ENCODE results near the gene OGDH. TPM values are rescaled to one million over a fixed set of nuclear protein-coding genes. Genes with fewer than 3 reads are reported as not detected.

OGDH gene
- total RNA-seq, 6 experiments from 2014 or later: 77.8 to 88.2 (median 80.2) TPM

DNA sequence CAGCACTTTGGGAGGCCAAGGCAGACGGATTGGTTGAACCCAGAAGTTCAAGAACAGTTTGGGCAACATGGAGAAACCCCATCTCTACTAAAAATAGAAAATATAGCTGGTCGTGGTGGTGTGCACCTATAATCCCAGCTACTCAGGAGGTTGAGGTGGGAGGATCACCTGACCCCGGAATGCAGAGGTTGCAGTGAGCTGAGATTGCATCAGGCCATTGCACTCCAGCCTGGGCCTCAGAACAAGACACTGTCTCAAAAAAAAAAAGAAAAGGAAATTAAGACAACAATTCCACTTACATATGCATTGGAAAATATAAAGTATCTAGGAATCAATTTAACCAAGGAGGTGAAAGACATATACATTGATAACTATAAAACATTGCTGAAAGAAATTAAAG, 7.2 kb upstream of the OGDH start:
- no peak for DNase-seq
- H3K27me3 Mint-ChIP-seq (ENCODE audit: insufficient read depth): peaks cover 5% of the 10 kb centered on the region
- TF ChIP-seq, protein P1, sequence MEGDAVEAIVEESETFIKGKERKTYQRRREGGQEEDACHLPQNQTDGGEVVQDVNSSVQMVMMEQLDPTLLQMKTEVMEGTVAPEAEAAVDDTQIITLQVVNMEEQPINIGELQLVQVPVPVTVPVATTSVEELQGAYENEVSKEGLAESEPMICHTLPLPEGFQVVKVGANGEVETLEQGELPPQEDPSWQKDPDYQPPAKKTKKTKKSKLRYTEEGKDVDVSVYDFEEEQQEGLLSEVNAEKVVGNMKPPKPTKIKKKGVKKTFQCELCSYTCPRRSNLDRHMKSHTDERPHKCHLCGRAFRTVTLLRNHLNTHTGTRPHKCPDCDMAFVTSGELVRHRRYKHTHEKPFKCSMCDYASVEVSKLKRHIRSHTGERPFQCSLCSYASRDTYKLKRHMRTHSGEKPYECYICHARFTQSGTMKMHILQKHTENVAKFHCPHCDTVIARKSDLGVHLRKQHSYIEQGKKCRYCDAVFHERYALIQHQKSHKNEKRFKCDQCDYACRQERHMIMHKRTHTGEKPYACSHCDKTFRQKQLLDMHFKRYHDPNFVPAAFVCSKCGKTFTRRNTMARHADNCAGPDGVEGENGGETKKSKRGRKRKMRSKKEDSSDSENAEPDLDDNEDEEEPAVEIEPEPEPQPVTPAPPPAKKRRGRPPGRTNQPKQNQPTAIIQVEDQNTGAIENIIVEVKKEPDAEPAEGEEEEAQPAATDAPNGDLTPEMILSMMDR (IDR thresholded peaks at IDR 0.05): no peak
- no peaks in the 10 kb centered on the region for H3K9me3 Mint-ChIP-seq
- no peak overlapping the region for H3K27ac Mint-ChIP-seq
- no peaks in the 10 kb centered on the region for H3K4me1 Mint-ChIP-seq (ENCODE audit: low read depth)
- H3K36me3 Mint-ChIP-seq (ENCODE audit: low read depth): no peaks in the 10 kb centered on the region
- H3K4me3 Mint-ChIP-seq: no peak overlapping the region

DNA sequence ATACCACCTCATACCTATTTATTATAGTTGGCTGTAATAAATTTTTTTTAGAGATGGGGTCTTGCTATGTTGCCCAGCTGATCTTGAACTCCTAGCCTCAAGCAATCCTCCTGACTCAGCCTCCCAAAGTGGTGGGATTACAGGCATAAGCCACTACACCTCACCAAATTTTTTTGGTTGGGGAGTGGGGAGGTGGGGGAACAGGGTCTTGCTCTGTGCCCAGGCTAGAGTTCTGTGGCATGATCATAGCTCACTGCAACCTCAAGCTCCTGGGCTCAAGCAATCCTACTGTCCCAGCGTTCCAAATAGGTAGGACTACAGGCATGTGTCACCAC, 3.9 kb upstream of the OGDH start:
- Mint-ChIP-seq H3K36me3 (ENCODE audit: low read depth) (peaks cover 8% of the 10 kb centered on the region), H3K4me1 (ENCODE audit: low read depth) (peaks cover 14% of the 10 kb centered on the region)

DNA sequence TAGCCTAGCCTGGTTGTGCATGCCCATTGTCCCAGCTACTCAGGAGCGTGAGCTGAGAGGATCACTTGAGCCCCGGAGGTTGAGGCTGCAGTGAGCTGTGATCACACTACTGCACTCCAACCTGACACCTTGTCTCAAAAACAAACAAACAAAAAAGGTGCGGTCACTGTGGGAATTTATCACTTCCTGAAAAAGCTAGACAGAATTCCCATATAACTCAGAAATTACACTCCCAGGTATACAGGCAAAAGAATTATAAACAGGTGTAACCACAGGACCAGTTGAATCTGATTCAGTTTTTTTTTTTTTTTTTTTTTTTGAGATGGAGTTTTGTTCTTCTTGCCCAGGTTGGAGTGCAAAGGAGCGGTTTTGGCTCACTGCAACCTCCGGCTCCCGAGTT, 3.2 kb upstream of the OGDH start:
- peaks cover 9% of the 10 kb centered on the region for H3K27me3 Mint-ChIP-seq (ENCODE audit: insufficient read depth)
- DNase-seq: no peak

More for the DNA sequence above, 3.9 kb upstream of the OGDH start:
- TF ChIP-seq, protein P1 (IDR thresholded peaks at IDR 0.05): no peak
- Mint-ChIP-seq H3K4me3 (no peak overlapping the region), H3K9me3 (no peaks in the 10 kb centered on the region), H3K27ac (no peak overlapping the region), H3K27me3 (ENCODE audit: insufficient read depth) (peaks cover 9% of the 10 kb centered on the region)
- no peak for DNase-seq

GRCh38 chr7:44604941-44605340, 1.5 kb upstream of the OGDH start:
- TF ChIP-seq, protein P1 (IDR thresholded peaks at IDR 0.05): no peak

More for the DNA sequence above, 3.2 kb upstream of the OGDH start:
- no peak overlapping the region for H3K4me3 Mint-ChIP-seq
- H3K4me1 Mint-ChIP-seq (ENCODE audit: low read depth): peaks cover 20% of the 10 kb centered on the region
- H3K9me3 Mint-ChIP-seq: no peaks in the 10 kb centered on the region
- TF ChIP-seq, protein P1 (IDR thresholded peaks at IDR 0.05): no peak
- H3K36me3 Mint-ChIP-seq (ENCODE audit: low read depth): peaks cover 8% of the 10 kb centered on the region
- no peak overlapping the region for H3K27ac Mint-ChIP-seq

DNA sequence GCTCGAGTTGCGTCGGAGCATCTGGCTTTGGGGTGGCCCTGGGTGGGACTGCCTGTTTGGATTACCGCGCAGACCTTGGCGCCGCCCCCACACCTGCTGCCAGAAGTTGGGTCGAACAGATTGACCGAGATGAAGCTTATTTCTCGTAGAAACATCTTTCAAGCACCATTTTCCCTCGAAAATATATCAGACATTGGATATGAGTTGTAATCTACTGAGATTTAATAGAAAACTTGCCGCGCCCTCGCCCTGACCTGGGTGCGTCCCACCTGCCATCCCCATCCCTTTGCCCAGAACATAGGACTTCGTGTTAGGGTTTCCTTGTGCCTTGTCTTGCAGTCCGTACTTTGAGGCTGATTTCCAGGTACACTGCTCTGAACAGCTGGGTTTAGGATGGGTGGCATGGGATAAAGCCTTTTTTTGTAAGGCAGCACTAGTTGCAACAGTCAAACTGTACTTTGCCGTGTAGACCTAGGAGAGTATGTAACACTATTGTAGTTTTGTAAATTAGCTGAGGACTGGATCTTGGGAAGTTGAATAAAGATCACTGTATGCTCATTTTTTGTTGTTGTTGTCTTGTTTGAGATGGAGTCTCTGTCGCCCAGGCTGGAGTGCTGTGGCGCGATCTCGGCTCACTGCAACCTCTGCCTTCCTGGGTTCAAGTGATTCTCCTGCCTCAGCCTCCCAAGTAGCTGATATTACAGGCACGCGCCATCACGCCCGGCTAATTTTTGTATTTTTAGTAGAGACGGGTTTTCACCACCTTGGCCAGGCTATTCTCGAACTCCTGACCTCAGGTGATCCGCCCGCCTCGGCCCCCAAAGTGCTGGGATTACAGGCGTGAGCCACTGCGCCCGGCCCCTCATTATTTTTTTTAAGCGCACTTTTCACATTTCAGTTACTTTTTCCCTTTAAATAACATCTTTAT, 978 bp downstream of the OGDH start:
- H3K27me3 Mint-ChIP-seq (ENCODE audit: insufficient read depth): peaks cover 11% of the 10 kb centered on the region
- H3K9me3 Mint-ChIP-seq: no peaks in the 10 kb centered on the region
- H3K4me3 Mint-ChIP-seq: peak overlapping the region; percentile 98
- H3K4me1 Mint-ChIP-seq (ENCODE audit: low read depth): peaks cover 29% of the 10 kb centered on the region
- peaks cover 8% of the 10 kb centered on the region for H3K36me3 Mint-ChIP-seq (ENCODE audit: low read depth)
- DNase-seq: no peak
- peak overlapping the region; percentile 96 for H3K27ac Mint-ChIP-seq
- TF ChIP-seq, protein P1 (IDR thresholded peaks at IDR 0.05): no peak

More at GRCh38 chr7:44604941-44605340, 1.5 kb upstream of the OGDH start:
- Mint-ChIP-seq H3K4me1 (ENCODE audit: low read depth) (peaks cover 29% of the 10 kb centered on the region), H3K4me3 (peak overlapping the region; percentile 46), H3K9me3 (no peaks in the 10 kb centered on the region), H3K36me3 (ENCODE audit: low read depth) (peaks cover 8% of the 10 kb centered on the region), H3K27me3 (ENCODE audit: insufficient read depth) (peaks cover 9% of the 10 kb centered on the region), H3K27ac (no peak overlapping the region; the same call in 1 of the 2 replicates)
- no peak for DNase-seq
